NCI-H2029 treated with DMSO at 0.1 percent for 48 hours (cell line): Measurements from ENCODE around the gene CKB.

ENCODE experiments used
- DNase-seq: peaks from one replicate; lab custom pipeline; 2025; lab: John Stamatoyannopoulos, UW

CKB gene

DNA sequence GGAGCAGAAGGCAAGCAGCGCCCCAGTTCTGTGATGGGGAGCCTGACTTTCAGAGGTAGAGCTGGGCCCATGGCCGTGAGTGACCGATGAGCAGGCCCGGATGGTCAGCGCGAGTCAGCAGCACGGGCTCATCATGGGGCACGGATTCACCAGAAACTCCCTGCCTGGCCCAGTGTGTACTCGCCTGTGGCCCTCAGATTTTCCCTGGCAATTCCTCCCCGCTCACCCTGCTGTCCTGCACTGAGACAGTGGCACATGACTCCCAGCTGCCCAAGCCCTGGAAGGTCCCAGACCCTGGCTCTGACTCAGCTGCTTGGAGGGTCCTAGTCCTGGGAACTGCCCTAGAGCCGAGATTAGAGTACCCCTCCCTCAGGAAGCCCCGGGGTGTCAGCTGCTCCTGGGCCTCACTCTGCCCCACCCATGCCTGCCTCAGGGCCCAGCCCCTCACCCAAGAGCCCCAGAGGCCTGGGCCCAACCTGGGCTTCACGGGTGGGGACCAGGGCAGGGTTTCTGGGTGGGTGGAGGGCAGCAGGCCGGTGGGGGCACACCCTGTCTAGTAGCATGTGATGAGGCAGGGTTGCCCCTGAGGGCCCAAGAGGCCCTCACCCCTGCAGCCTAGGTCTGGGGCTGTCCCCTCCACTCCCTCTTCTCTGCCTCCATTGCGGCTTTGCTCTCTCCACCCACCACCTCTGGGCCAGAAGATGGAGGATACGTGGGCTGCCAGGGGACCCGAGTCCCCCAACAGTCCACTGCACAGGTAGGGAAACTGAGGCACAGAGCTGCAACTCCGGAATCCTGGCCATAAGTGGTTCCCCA, 14.8 kb upstream of the CKB start:
- DNase-seq = no peak

- no peak for DNase-seq
These were observed 14.1 kb upstream of the CKB start for GRCh38 chr14:103536693-103537092.

- no peak for DNase-seq
These were observed 13.4 kb upstream of the CKB start for GRCh38 chr14:103535891-103536565.

DNA sequence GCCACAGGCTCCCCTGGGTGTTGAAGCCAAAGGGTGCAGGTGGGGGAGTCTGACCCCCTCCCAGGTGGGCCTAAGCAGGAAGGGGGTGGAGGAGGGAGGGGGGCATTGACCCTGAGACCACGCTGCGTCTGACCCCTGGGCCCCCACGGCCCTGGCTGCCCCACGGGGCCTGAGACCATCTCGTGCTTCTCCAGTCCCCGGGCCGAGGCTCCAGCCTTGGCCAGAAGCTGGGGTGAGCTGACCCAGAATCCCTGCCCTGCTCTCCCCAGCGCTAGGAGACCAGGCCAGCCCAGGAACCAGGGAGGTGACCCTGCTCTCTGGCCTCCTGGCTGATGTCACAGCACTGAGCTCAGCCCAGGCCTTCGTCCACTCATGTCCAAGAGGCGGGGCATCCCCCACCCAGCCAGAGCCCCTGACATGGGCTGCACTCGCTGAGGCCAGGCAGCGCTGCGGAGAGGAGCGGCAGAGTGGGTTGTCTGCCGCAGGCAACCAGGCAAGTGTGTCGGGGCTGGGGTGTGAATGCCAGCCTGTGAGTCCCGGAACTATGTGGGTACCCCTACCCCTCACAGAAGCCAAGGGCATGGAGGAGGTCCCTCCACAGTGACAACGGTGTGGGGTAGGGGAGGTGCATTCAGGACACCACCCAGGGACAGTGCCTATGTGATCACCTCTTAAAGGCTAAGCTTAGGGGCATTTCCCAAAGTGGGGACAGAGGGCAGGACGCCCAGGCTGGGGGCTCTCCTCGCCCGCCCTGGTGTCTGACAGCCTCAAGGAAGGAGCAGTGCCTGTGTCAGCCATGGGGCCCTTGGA, 12.7 kb upstream of the CKB start:
- DNase-seq = no peak

GRCh38 chr14:103534576-103535061, 12.0 kb upstream of the CKB start:
- DNase-seq = no peak

DNA sequence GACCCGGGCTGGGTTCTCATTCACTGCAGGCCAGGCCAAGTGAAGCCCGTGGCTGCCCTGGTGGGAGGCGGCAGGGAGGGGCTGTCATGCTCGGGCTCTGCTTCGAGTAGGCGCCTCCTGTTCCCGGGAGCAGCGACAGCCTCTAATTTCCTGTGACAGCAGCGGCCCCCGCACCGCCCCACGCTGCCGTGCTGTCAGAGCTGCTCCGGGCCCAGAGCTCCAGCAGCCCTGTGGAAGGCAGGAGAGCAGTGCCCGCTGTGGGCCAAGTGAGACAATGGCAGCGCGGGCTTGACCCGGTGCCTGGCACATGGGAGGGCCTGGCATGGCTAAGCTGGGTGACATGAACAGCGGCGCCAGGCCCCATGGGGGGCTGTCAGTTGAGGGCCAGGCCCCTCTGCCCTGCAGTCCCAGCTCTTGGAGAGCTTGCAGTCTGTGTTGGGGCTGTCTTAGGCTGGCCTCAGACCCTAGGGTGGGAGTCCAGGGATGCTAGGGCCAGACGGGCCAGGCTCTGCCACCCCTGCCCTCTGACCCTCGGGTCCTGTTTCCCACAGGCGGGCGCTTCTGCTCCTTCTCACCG, 11.5 kb upstream of the CKB start:
- DNase-seq = no peak

GRCh38 chr14:103533137-103533998, 10.7 kb upstream of the CKB start:
- DNase-seq = no peak

- no peak for DNase-seq
These were observed 9.8 kb upstream of the CKB start for GRCh38 chr14:103532216-103533136.

DNA sequence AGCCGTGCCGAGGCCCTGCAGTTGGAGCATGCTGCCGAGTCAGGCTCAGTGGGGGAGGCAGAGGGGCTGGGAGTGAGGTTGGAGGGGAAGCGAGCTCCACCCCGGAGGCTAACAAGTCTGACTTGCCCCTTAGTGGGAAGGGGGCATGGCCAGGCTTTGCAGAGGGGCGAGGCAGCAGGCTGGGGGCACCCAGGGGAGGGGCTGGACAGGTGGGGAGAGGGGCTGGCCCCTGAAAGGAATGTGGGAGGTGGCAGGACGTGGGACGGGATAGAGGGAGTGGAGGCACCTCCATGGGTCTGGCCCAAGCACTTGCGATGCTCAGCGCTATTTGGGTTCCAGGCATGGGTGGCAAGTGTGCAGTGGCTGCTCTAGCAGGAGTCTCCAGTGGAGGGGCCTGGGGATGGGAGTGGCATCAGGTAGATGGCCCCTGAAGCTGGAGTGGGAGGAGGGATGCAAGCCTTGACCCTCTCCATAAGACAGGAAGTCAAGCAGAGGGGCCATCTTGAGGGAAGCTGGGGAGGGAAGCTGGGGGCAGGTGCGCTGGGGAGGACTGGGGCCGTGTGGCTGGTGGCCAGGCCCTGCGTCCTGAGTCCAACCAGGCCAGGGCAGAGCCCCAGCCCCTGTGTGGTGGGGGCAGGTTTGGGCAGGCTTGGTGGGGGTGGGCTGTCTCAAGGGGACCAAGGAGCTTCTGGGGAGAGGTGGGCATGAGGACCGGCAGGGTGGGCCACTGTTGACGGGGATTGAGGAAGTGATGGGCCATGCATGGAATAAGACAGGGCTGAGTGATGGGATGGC, 9.0 kb upstream of the CKB start:
- DNase-seq = no peak

- DNase-seq = no peak
These were observed 8.2 kb upstream of the CKB start for GRCh38 chr14:103530831-103531230.

DNA sequence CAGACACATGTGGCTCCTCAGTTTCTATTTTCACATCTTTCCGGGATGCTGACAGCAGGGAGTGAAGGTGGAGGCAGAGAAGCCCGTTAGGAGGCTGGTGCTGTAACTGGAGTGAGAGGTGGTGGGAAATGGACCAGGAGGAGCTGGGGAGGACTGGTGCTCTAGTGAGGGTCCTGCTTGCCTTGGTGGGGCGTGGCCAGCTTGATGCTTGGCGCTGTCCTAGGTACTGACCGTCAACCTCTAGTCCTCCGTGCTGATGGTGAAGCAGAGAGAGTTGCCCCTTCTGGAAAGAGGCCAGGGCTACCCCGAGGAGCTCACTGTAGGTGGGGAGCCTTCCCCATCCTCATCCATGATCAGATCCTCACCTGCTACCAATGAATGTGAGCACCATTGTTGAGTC, 7.8 kb upstream of the CKB start:
- DNase-seq = no peak

- no peak for DNase-seq
These were observed 7.0 kb upstream of the CKB start for GRCh38 chr14:103529383-103530365.

DNA sequence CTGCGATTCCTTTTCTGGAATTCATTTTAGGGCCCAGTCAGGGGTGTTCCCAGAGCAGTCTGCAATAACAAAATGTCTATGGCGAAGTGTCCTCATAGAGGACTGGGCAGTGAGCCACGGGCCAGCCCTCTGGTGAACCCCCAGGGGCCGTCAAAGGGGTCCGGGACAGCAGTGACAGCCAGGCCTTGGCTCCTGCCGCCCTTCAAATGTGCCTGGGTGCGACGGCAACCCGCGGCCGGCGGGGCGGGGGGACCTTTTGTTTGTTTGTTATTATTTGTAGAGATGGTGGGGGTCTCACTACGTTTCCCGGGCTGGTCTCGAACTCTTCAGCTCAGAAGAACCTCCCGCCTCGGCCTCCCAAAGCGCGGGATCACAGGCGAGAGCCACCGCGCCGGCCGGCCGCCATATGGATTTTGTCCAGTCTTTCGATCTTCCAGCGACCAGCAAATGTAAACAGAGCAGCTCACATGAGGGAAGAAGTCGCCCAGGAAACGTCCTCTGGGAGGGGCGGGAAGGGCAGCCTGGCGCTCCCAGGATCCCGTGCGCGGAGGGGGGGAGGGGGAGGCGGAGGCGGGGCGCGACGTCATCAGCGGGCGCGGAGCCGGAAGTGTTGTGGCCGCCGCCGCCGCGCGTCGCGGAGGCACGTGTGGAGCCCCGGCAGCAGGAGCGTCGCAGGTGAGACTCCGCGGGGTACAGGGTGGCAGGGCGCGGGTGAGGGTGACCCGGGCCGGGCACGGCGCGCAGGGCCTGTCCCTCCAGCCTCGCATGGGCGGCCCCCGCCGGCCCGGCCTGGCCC, 6.2 kb upstream of the CKB start, which contains the start of gene TRMT61A:
TRMT61A (plus strand) TSS at position 610 of the 796 bp plus-strand sequence. CDS start 783 bp downstream, outside the sequence.
- DNase-seq = peak; percentile 48

DNA sequence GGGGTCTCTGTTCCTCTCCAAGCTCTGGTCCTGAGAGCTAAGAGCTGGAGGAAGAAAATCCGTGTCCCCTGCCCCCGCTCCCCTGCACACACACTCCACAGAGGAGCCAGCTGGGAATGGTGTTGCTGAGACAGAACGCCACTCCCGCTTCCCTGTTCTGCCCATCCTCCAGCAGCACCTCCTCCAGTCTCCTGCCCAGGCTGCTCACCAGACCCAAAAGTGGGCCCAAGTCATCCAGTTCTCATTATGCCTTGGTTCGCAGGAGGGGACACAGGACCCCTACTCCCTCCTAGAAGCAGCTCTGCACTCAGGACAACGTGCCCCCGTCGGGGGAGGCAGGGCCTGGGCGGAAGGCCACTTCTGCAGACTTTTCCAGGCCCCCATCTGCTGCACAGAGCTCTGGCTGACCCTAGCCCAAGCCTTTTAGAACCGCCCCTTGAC, 5.5 kb upstream of the CKB start:
- DNase-seq = no peak

GRCh38 chr14:103527408-103528145, 4.9 kb upstream of the CKB start:
- no peak for DNase-seq

GRCh38 chr14:103526914-103527248, 4.3 kb upstream of the CKB start:
- DNase-seq = no peak
